ENCODE data around the gene DNM2. TPM values are rescaled to one million over a fixed set of nuclear protein-coding genes. Genes with fewer than 3 reads are reported as not detected.

Gene DNM2
- total RNA-seq, 1 donor from 2014 or later = 184 TPM

GRCh38 chr19:10766049-10766623 lies 48.3 kb downstream of the DNM2 start:
- peaks cover 17% of the 10 kb centered on the region for H3K36me3 Mint-ChIP-seq (ENCODE audit: low read depth, unreplicated experiment)
- H3K4me3 Mint-ChIP-seq (ENCODE audit: unreplicated experiment) = no peak overlapping the region
- no peaks in the 10 kb centered on the region for H3K9me3 Mint-ChIP-seq (ENCODE audit: unreplicated experiment)
- no peak for TF ChIP-seq CTCF (IDR thresholded peaks at IDR 0.05; ENCODE audit: unreplicated experiment)
- H3K4me1 Mint-ChIP-seq (ENCODE audit: unreplicated experiment) = peaks cover 33% of the 10 kb centered on the region
- no peak overlapping the region for H3K27ac Mint-ChIP-seq (ENCODE audit: unreplicated experiment)
- peaks cover 7% of the 10 kb centered on the region for H3K27me3 Mint-ChIP-seq (ENCODE audit: unreplicated experiment)
- DNase-seq (ENCODE audit: low spot score) = no peak

- H3K27me3 Mint-ChIP-seq (ENCODE audit: unreplicated experiment) = peaks cover 7% of the 10 kb centered on the region
- no peaks in the 10 kb centered on the region for H3K9me3 Mint-ChIP-seq (ENCODE audit: unreplicated experiment)
- TF ChIP-seq CTCF (IDR thresholded peaks at IDR 0.05; ENCODE audit: unreplicated experiment) = no peak
- no peak overlapping the region for H3K4me3 Mint-ChIP-seq (ENCODE audit: unreplicated experiment)
- DNase-seq (ENCODE audit: low spot score) = no peak
- H3K36me3 Mint-ChIP-seq (ENCODE audit: low read depth, unreplicated experiment) = peaks cover 14% of the 10 kb centered on the region
- H3K27ac Mint-ChIP-seq (ENCODE audit: unreplicated experiment) = no peak overlapping the region
- peaks cover 29% of the 10 kb centered on the region for H3K4me1 Mint-ChIP-seq (ENCODE audit: unreplicated experiment)
Observed at GRCh38 chr19:10766671-10767201, 48.9 kb downstream of the DNM2 start.

- no peaks in the 10 kb centered on the region for H3K9me3 Mint-ChIP-seq (ENCODE audit: unreplicated experiment)
- TF ChIP-seq CTCF (IDR thresholded peaks at IDR 0.05; ENCODE audit: unreplicated experiment) = no peak
- H3K4me3 Mint-ChIP-seq (ENCODE audit: unreplicated experiment) = no peak overlapping the region
- DNase-seq (ENCODE audit: low spot score) = no peak
- no peak overlapping the region for H3K27ac Mint-ChIP-seq (ENCODE audit: unreplicated experiment)
- peaks cover 9% of the 10 kb centered on the region for H3K27me3 Mint-ChIP-seq (ENCODE audit: unreplicated experiment)
- peaks cover 21% of the 10 kb centered on the region for H3K4me1 Mint-ChIP-seq (ENCODE audit: unreplicated experiment)
- peaks cover 17% of the 10 kb centered on the region for H3K36me3 Mint-ChIP-seq (ENCODE audit: low read depth, unreplicated experiment)
Observed at GRCh38 chr19:10767726-10768125, 49.8 kb downstream of the DNM2 start.

GRCh38 chr19:10768369-10768768 lies 50.5 kb downstream of the DNM2 start:
- H3K4me3 Mint-ChIP-seq (ENCODE audit: unreplicated experiment) = peak overlapping the region; percentile 31
- peak overlapping the region; percentile 88 for H3K27ac Mint-ChIP-seq (ENCODE audit: unreplicated experiment)
- H3K27me3 Mint-ChIP-seq (ENCODE audit: unreplicated experiment) = peaks cover 9% of the 10 kb centered on the region
- peaks cover 17% of the 10 kb centered on the region for H3K36me3 Mint-ChIP-seq (ENCODE audit: low read depth, unreplicated experiment)
- no peaks in the 10 kb centered on the region for H3K9me3 Mint-ChIP-seq (ENCODE audit: unreplicated experiment)
- DNase-seq (ENCODE audit: low spot score) = no peak
- no peak for TF ChIP-seq CTCF (IDR thresholded peaks at IDR 0.05; ENCODE audit: unreplicated experiment)
- H3K4me1 Mint-ChIP-seq (ENCODE audit: unreplicated experiment) = peaks cover 21% of the 10 kb centered on the region

- H3K27ac Mint-ChIP-seq (ENCODE audit: unreplicated experiment) = peak overlapping the region; percentile 88
Observed at GRCh38 chr19:10768936-10769335, 51.1 kb downstream of the DNM2 start.

More at GRCh38 chr19:10768936-10769335, 51.1 kb downstream of the DNM2 start:
- no peak for TF ChIP-seq CTCF (IDR thresholded peaks at IDR 0.05; ENCODE audit: unreplicated experiment)
- H3K9me3 Mint-ChIP-seq (ENCODE audit: unreplicated experiment) = no peaks in the 10 kb centered on the region
- peaks cover 21% of the 10 kb centered on the region for H3K4me1 Mint-ChIP-seq (ENCODE audit: unreplicated experiment)
- H3K27me3 Mint-ChIP-seq (ENCODE audit: unreplicated experiment) = peaks cover 9% of the 10 kb centered on the region
- no peak for DNase-seq (ENCODE audit: low spot score)
- peaks cover 17% of the 10 kb centered on the region for H3K36me3 Mint-ChIP-seq (ENCODE audit: low read depth, unreplicated experiment)
- no peak overlapping the region for H3K4me3 Mint-ChIP-seq (ENCODE audit: unreplicated experiment)
